HCT116 (cell line): ENCODE results near the gene BAHCC1. TPM values are rescaled to one million over a fixed set of nuclear protein-coding genes. Genes with fewer than 3 reads are reported as not detected.

Experiments used
- ATAC-seq: fragments of 200-7000 bp; cut with Tn5 transposase; 2 replicates; pipeline ENCODE4 v1.9.1; 2020; ENCODE audit warnings: mild to moderate bottlenecking, moderate library complexity
- BruUV-seq: library from RNA; stranded (reverse); fragments of 400-500 nt; replicated peaks from 2 replicates; lab custom pipeline; 2021; lab: Mats Ljungman, UMichigan
- CTCF ChIA-PET: fragments of 300-600 bp; sonication (Branson Sonifier 250); formaldehyde crosslinking; loops from one replicate; lab custom pipeline; 2021; ENCODE audit warnings: antibody characterized with exemption; lab: Charles Lee
- POLR2A ChIA-PET: fragments of 300-600, 350-600 bp; sonication (Branson Sonifier 250); formaldehyde crosslinking; loops from one replicate; lab custom pipeline; 2021; ENCODE audit warnings: antibody characterized with exemption; lab: Charles Lee
- RAD21 ChIA-PET, 2 experiments: fragments of 300-600 bp; sonication (Branson Sonifier 250); formaldehyde crosslinking; loops; one replicate each; lab custom pipeline; 2023; ENCODE audit warnings: low total read pairs in 2 of 2; ENCODE audit not compliant: uncharacterized antibody in 2 of 2, unreplicated experiment in 2 of 2, low non-redundant PET in 1 of 2; lab: Charles Lee
- DNase-seq: peaks from one replicate; pipeline ENCODE4 v3.0.0-alpha.2; 2010; ENCODE audit warnings: low read depth, low spot score
- H2AFZ ChIP-seq: fragments of 200-600 bp; shearing (Covaris generic), sonication (generic); 2 replicates; pipeline ENCODE4 v1.6.1; 2017; ENCODE audit warnings: low read depth, mixed run types, mixed read lengths, antibody characterized with exemption, low read length; ENCODE audit not compliant: poor library complexity, severe bottlenecking
- H3K27ac ChIP-seq: 2 replicates; pipeline ENCODE4 v1.5.1; 2012; ENCODE audit warnings: low read depth, low read length
- H3K27me3 ChIP-seq: fragments of 200-600 bp; sonication (generic); 2 replicates; pipeline ENCODE4 v1.6.1; 2016; ENCODE audit warnings: mixed run types, low read length, mixed read lengths; ENCODE audit not compliant: insufficient read depth
- H3K36me3 ChIP-seq, 2 experiments: fragments of 200-500 bp in 1 of 2; fragments of 200-600 bp in 1 of 2; sonication (Bioruptor generic) in 1 of 2; sonication (generic) in 1 of 2; 2 replicates each; pipeline versions ENCODE4 v1.5.1 to v1.6.1; 2014 to 2016; ENCODE audit warnings: low read length in 2 of 2, inconsistent platforms in 1 of 2, mixed read lengths in 1 of 2, mixed run types in 1 of 2; ENCODE audit not compliant: insufficient read depth in 2 of 2, control insufficient read depth in 1 of 2
- H3K4me1 ChIP-seq, 2 experiments: fragments of 200-600 bp in 1 of 2; sonication (generic) in 1 of 2; 2 replicates each; pipeline versions ENCODE4 v1.5.1 to v1.6.1; 2012 to 2017; ENCODE audit warnings: low read length in 2 of 2, inconsistent platforms in 1 of 2, mild to moderate bottlenecking in 1 of 2, mixed read lengths in 1 of 2, mixed run types in 1 of 2, moderate library complexity in 1 of 2; ENCODE audit not compliant: insufficient read depth in 2 of 2, control insufficient read depth in 1 of 2
- H3K4me2 ChIP-seq: fragments of 200-600 bp; sonication (generic); 2 replicates; pipeline ENCODE4 v1.6.1; 2017; ENCODE audit warnings: mixed run types, low read length, mixed read lengths
- H3K4me3 ChIP-seq, 2 experiments: fragments of 200-600 bp in 1 of 2; sonication (generic) in 1 of 2; replicated peaks in 1 of 2; 2 replicates each; pipeline ENCODE4 v1.5.1; 2011 to 2016; ENCODE audit warnings: low read length in 2 of 2, control low read depth in 1 of 2, low read depth in 1 of 2, mild to moderate bottlenecking in 1 of 2, mixed read lengths in 1 of 2, mixed run types in 1 of 2
- H3K79me2 ChIP-seq: fragments of 200-600 bp; sonication (generic); 2 replicates; pipeline ENCODE4 v1.6.1; 2017; ENCODE audit warnings: mild to moderate bottlenecking, mixed run types, low read length, moderate library complexity, mixed read lengths; ENCODE audit not compliant: insufficient read depth
- H3K9ac ChIP-seq: fragments of 200-600 bp; sonication (generic); 2 replicates; pipeline ENCODE4 v1.6.1; 2016; ENCODE audit warnings: low read length, mixed read lengths
- H3K9me2 ChIP-seq: fragments of 200-600 bp; sonication (generic), shearing (Covaris generic); 2 replicates; pipeline ENCODE4 v1.6.1; 2017; ENCODE audit warnings: mixed run types, mild to moderate bottlenecking, moderate library complexity; ENCODE audit not compliant: insufficient read depth
- H3K9me3 ChIP-seq, 2 experiments: fragments of 200-500 bp in 1 of 2; fragments of 200-600 bp in 1 of 2; sonication (Bioruptor generic) in 1 of 2; sonication (generic) in 1 of 2; 2 replicates each; pipeline ENCODE4 v1.6.1; 2014 to 2017; ENCODE audit warnings: low read length in 2 of 2, mixed read lengths in 2 of 2, inconsistent platforms in 1 of 2, low read depth in 1 of 2, mild to moderate bottlenecking in 1 of 2, mixed run types in 1 of 2, moderate library complexity in 1 of 2; ENCODE audit not compliant: control insufficient read depth in 1 of 2, insufficient read depth in 1 of 2
- H4K20me1 ChIP-seq: fragments of 200-600 bp; sonication (generic), shearing (Covaris generic); 2 replicates; pipeline ENCODE4 v1.6.1; 2017; ENCODE audit warnings: mixed run types, mild to moderate bottlenecking, moderate library complexity; ENCODE audit not compliant: insufficient read depth
- ATF3 ChIP-seq: IDR thresholded peaks from 2 replicates; pipeline ENCODE4 v1.6.1; 2012
- CEBPB ChIP-seq: IDR thresholded peaks from 2 replicates; pipeline ENCODE4 v1.6.1; 2012; ENCODE audit warnings: low read depth
- CTCF ChIP-seq, 3 experiments: fragments of 200-600 bp in 1 of 3; sonication (generic) in 1 of 3; IDR thresholded peaks in 2 of 3; conservative IDR thresholded peaks in 1 of 3; 2 replicates each; pipeline ENCODE4 v1.5.1; 2012 to 2017; ENCODE audit warnings: low read depth in 2 of 3, low read length in 2 of 3, antibody characterized with exemption in 1 of 3, borderline replicate concordance in 1 of 3, control low read depth in 1 of 3, mild to moderate bottlenecking in 1 of 3, mixed read lengths in 1 of 3, mixed run types in 1 of 3, moderate library complexity in 1 of 3; ENCODE audit not compliant: insufficient read depth in 1 of 3
- ELF1 ChIP-seq: IDR thresholded peaks from 2 replicates; pipeline ENCODE4 v1.6.1; 2012; ENCODE audit warnings: low read depth, borderline replicate concordance
- EZH2phosphoT487 ChIP-seq: fragments of 200-600 bp; IDR thresholded peaks from 2 replicates; pipeline ENCODE4 v1.6.1; 2018; ENCODE audit warnings: antibody characterized with exemption, borderline replicate concordance
- POLR2A ChIP-seq: IDR thresholded peaks from 2 replicates; pipeline ENCODE4 v1.7.0; 2011; ENCODE audit warnings: borderline replicate concordance; ENCODE audit not compliant: insufficient read depth, insufficient read length; ENCODE audit errors: extremely low read depth
- POLR2AphosphoS5 ChIP-seq: IDR thresholded peaks from 2 replicates; pipeline ENCODE4 v1.6.1; 2011; ENCODE audit warnings: mild to moderate bottlenecking, low read depth, low read length, moderate library complexity
- REST ChIP-seq: IDR thresholded peaks from 2 replicates; pipeline ENCODE4 v1.6.1; 2012; ENCODE audit warnings: low read depth
- SP1 ChIP-seq: IDR thresholded peaks from 2 replicates; pipeline ENCODE4 v1.6.1; 2012; ENCODE audit warnings: low read depth
- intact Hi-C: fragments of 100-400 bp; cut with micrococcal nuclease; formaldehyde crosslinking; loops from 2 replicates; pipeline ENCODE4 v1.10.0; 2022
- total RNA-seq: library from RNA; stranded (reverse); gene quantifications from one replicate; pipeline ENCODE4 v1.2.1, GENCODE V29; 2021; ENCODE audit not compliant: unreplicated experiment

The BAHCC1 gene
- total RNA-seq, 1 experiment from 2014 or later: 45.2 TPM

- no peak overlapping the region for H3K9ac ChIP-seq
- ChIA-PET RAD21 (no interaction called here), POLR2A (no interaction called here), CTCF (interaction anchor here (0.9 kb wide), 1 partner anchor 36 kb away, joined by 3 read pairs; no protein-coding TSS in a partner anchor)
- no peaks in the 10 kb centered on the region for H4K20me1 ChIP-seq
- no peaks in the 10 kb centered on the region for H3K36me3 ChIP-seq
- TF ChIP-seq REST (no peak), EZH2phosphoT487 (no peak)
- intact Hi-C loops: no loop called here
- H3K9me2 ChIP-seq: no peaks in the 10 kb centered on the region
- H3K27me3 ChIP-seq: no peaks in the 10 kb centered on the region
- no peak overlapping the region for H3K27ac ChIP-seq
- no peaks in the 10 kb centered on the region for H3K79me2 ChIP-seq
- DNase-seq: no peak
- ATAC-seq: no peak
- no peak overlapping the region for H2AFZ ChIP-seq
- H3K4me3 ChIP-seq: no peak overlapping the region
- H3K4me2 ChIP-seq: no peak overlapping the region
- H3K9me3 ChIP-seq: no peaks in the 10 kb centered on the region
- BruUV-seq: no TSS peak
- peaks cover 0 to 9% of the 10 kb centered on the region in 2 experiments; a peak in 2 of 4 replicates for H3K4me1 ChIP-seq
These were observed 53.7 kb downstream of the BAHCC1 start for GRCh38 chr17:81448950-81449349.

GRCh38 chr17:81449351-81449750 lies 54.1 kb downstream of the BAHCC1 start:
- no TSS peak for BruUV-seq
- CTCF ChIA-PET: interaction anchor here (0.9 kb wide), 1 partner anchor 36 kb away, joined by 3 read pairs; no protein-coding TSS in a partner anchor
- POLR2A ChIA-PET: no interaction called here

More at GRCh38 chr17:81449351-81449750, 54.1 kb downstream of the BAHCC1 start:
- Histone ChIP-seq H3K4me2 (no peak overlapping the region), H3K27me3 (no peaks in the 10 kb centered on the region), H3K4me3 (no peak overlapping the region), H4K20me1 (no peaks in the 10 kb centered on the region), H3K27ac (no peak overlapping the region), H3K9me3 (no peaks in the 10 kb centered on the region), H3K9me2 (no peaks in the 10 kb centered on the region), H3K9ac (no peak overlapping the region), H3K79me2 (no peaks in the 10 kb centered on the region), H3K36me3 (no peaks in the 10 kb centered on the region), H3K4me1 (peaks cover 0 to 9% of the 10 kb centered on the region in 2 experiments; a peak in 2 of 4 replicates), H2AFZ (no peak overlapping the region)
- RAD21 ChIA-PET: no interaction called here
- DNase-seq (no peak), ATAC-seq (no peak)
- intact Hi-C loops: no loop called here
- TF ChIP-seq POLR2AphosphoS5 (no peak), POLR2A (no peak), ATF3 (no peak), CEBPB (no peak), SP1 (no peak), ELF1 (no peak), CTCF (IDR thresholded peaks at IDR 0.05 in 2 of 3, conservative IDR thresholded peaks at IDR 0.05 in 1 of 3; ENCODE audit: borderline replicate concordance in 1 of 3, insufficient read depth in 1 of 3, low read depth in 2 of 3, low read length in 2 of 3) (no peak)
